H1 (cell line): ENCODE data around the gene ANP32B. TPM values are rescaled to one million over a fixed set of nuclear protein-coding genes. Genes with fewer than 3 reads are reported as not detected.

ENCODE experiments used
- CTCF ChIA-PET: fragments of 300-600 bp; sonication (Branson Sonifier 250); formaldehyde crosslinking; loops from one replicate; lab custom pipeline; 2021; ENCODE audit not compliant: partially characterized antibody; lab: Charles Lee
- POLR2A ChIA-PET: fragments of 300-600 bp; sonication (Branson Sonifier 250); formaldehyde crosslinking; loops from one replicate; lab custom pipeline; 2021; ENCODE audit warnings: inconsistent platforms; ENCODE audit not compliant: partially characterized antibody; lab: Charles Lee
- DNase-seq, 2 experiments: peaks; one replicate each; pipeline versions ENCODE4 v3.0.0 to v3.0.0-alpha.2; 2010 to 2022; ENCODE audit warnings: low spot score in 2 of 2, low read depth in 1 of 2, mixed read lengths in 1 of 2
- FAIRE-seq: peaks from 2 replicates; lab custom pipeline; 2011; peaks lifted over from hg19 to GRCh38; lab: Jason Lieb, UNC
- H2AFZ ChIP-seq: 2 replicates; pipeline ENCODE4 v1.8.1; 2012; ENCODE audit warnings: low read length, inconsistent platforms
- H2AK5ac ChIP-seq: 2 replicates; pipeline ENCODE4 v1.6.1; 2013; ENCODE audit warnings: low read depth, low read length
- H2BK120ac ChIP-seq: replicated peaks from 2 replicates; pipeline ENCODE3; 2013; ENCODE audit warnings: low read depth, low read length, inconsistent platforms
- H2BK12ac ChIP-seq: 2 replicates; pipeline ENCODE4 v1.6.1; 2013; ENCODE audit warnings: low read depth, low read length
- H2BK15ac ChIP-seq: 2 replicates; pipeline ENCODE4 v1.6.1; 2013; ENCODE audit warnings: low read length
- H2BK20ac ChIP-seq: 2 replicates; pipeline ENCODE4 v1.6.1; 2013; ENCODE audit warnings: low read length
- H2BK5ac ChIP-seq: 2 replicates; pipeline ENCODE4 v1.6.1; 2013; ENCODE audit warnings: low read depth, low read length
- H3K14ac ChIP-seq: 2 replicates; pipeline ENCODE4 v1.6.1; 2013; ENCODE audit warnings: inconsistent platforms; ENCODE audit not compliant: insufficient read length
- H3K18ac ChIP-seq: 2 replicates; pipeline ENCODE4 v1.6.1; 2013; ENCODE audit warnings: low read length; ENCODE audit errors: extremely low read depth
- H3K23ac ChIP-seq: 2 replicates; pipeline ENCODE4 v1.6.1; 2013; ENCODE audit warnings: inconsistent platforms; ENCODE audit not compliant: insufficient read length
- H3K23me2 ChIP-seq: 2 replicates; pipeline ENCODE4 v1.6.1; 2013; ENCODE audit warnings: low read depth, low read length
- H3K27ac ChIP-seq: 2 replicates; pipeline ENCODE4 v1.6.1; 2011; ENCODE audit warnings: low read depth, low read length, inconsistent platforms
- H3K27me3 ChIP-seq, 4 experiments: replicated peaks in 1 of 4; 1 replicate in 1 of 4; 2 replicates in 3 of 4; pipeline versions ENCODE4 v1.6.1 to v1.8.1; 2011 to 2013; ENCODE audit warnings: low read length in 3 of 4, mild to moderate bottlenecking in 3 of 4, inconsistent platforms in 2 of 4, mixed read lengths in 2 of 4, moderate library complexity in 1 of 4; ENCODE audit not compliant: control insufficient read depth in 3 of 4, insufficient read depth in 3 of 4; ENCODE audit errors: extremely low read depth in 1 of 4
- H3K36me3 ChIP-seq, 4 experiments: 2 replicates each; pipeline versions ENCODE4 v1.6.1 to v1.8.1; 2011 to 2013; ENCODE audit warnings: mild to moderate bottlenecking in 4 of 4, low read length in 3 of 4, moderate library complexity in 2 of 4, control low read depth in 1 of 4, inconsistent platforms in 1 of 4; ENCODE audit not compliant: insufficient read depth in 4 of 4, control insufficient read depth in 2 of 4
- H3K4ac ChIP-seq: replicated peaks from 2 replicates; pipeline ENCODE3; 2013; ENCODE audit warnings: low read length, low read depth, mixed read lengths, inconsistent platforms; ENCODE audit not compliant: insufficient read length
- H3K4me1 ChIP-seq, 4 experiments: replicated peaks in 1 of 4; 1 replicate in 1 of 4; 2 replicates in 3 of 4; pipeline versions ENCODE4 v1.6.1 to v1.8.1; 2011 to 2013; ENCODE audit warnings: low read length in 3 of 4, inconsistent platforms in 2 of 4, mixed read lengths in 1 of 4; ENCODE audit not compliant: insufficient read depth in 4 of 4, control insufficient read depth in 3 of 4
- H3K4me2 ChIP-seq, 2 experiments: 2 replicates each; pipeline versions ENCODE4 v1.6.1 to v1.8.1; 2011 to 2013; ENCODE audit warnings: low read depth in 2 of 2, low read length in 2 of 2, control low read depth in 1 of 2, inconsistent platforms in 1 of 2, mild to moderate bottlenecking in 1 of 2; ENCODE audit not compliant: insufficient read depth in 1 of 2
- H3K4me3 ChIP-seq, 4 experiments: fragments of 200-600, 300-600 bp in 1 of 4; sonication (generic), shearing (Covaris generic), sonication (Bioruptor Twin) in 1 of 4; 2 replicates each; pipeline versions ENCODE4 v1.5.1 to v1.8.1; 2011 to 2016; ENCODE audit warnings: low read length in 4 of 4, low read depth in 3 of 4, control low read depth in 2 of 4, inconsistent platforms in 2 of 4, mild to moderate bottlenecking in 2 of 4, mixed read lengths in 1 of 4, moderate library complexity in 1 of 4; ENCODE audit not compliant: insufficient read depth in 2 of 4; ENCODE audit errors: extremely low read depth in 1 of 4
- H3K56ac ChIP-seq: replicated peaks from 2 replicates; pipeline ENCODE3; 2013; ENCODE audit warnings: low read depth, mild to moderate bottlenecking, mixed read lengths, low read length, inconsistent platforms; ENCODE audit not compliant: insufficient read length
- H3K79me1 ChIP-seq: 2 replicates; pipeline ENCODE4 v1.6.1; 2013; ENCODE audit warnings: low read depth, low read length, control low read depth
- H3K79me2 ChIP-seq, 2 experiments: 2 replicates each; pipeline versions ENCODE4 v1.6.1 to v1.8.1; 2012 to 2013; ENCODE audit warnings: low read length in 2 of 2, mild to moderate bottlenecking in 2 of 2, inconsistent platforms in 1 of 2; ENCODE audit not compliant: insufficient read depth in 2 of 2, control insufficient read depth in 1 of 2
- H3K9ac ChIP-seq, 4 experiments: replicated peaks in 1 of 4; 1 replicate in 1 of 4; 2 replicates in 3 of 4; pipeline versions ENCODE4 v1.6.1 to v1.8.1; 2011 to 2013; ENCODE audit warnings: low read depth in 3 of 4, low read length in 3 of 4, control low read depth in 2 of 4, mild to moderate bottlenecking in 2 of 4, moderate library complexity in 2 of 4, inconsistent platforms in 1 of 4; ENCODE audit errors: extremely low read depth in 1 of 4
- H3K9me3 ChIP-seq, 2 experiments: 2 replicates each; pipeline versions ENCODE4 v1.6.1 to v1.8.1; 2012 to 2013; ENCODE audit warnings: mild to moderate bottlenecking in 2 of 2, moderate library complexity in 2 of 2, control low read depth in 1 of 2, inconsistent platforms in 1 of 2, low read depth in 1 of 2, low read length in 1 of 2, mixed read lengths in 1 of 2; ENCODE audit not compliant: insufficient read depth in 2 of 2
- H4K20me1 ChIP-seq, 2 experiments: replicated peaks in 1 of 2; 2 replicates each; pipeline versions ENCODE3 to v1.8.1; 2011 to 2013; ENCODE audit warnings: inconsistent platforms in 2 of 2, low read length in 2 of 2, mild to moderate bottlenecking in 1 of 2; ENCODE audit not compliant: insufficient read depth in 2 of 2, control insufficient read depth in 1 of 2
- H4K5ac ChIP-seq: 2 replicates; pipeline ENCODE4 v1.6.1; 2013; ENCODE audit warnings: low read length, low read depth, mixed read lengths, inconsistent platforms; ENCODE audit not compliant: insufficient read length
- H4K8ac ChIP-seq: 2 replicates; pipeline ENCODE4 v1.8.0; 2013; ENCODE audit warnings: mild to moderate bottlenecking, moderate library complexity, low read length, inconsistent platforms; ENCODE audit not compliant: insufficient read depth; ENCODE audit errors: extremely low read depth
- H4K91ac ChIP-seq: replicated peaks from 2 replicates; pipeline ENCODE3; 2013; ENCODE audit warnings: low read length, mixed read lengths, inconsistent platforms; ENCODE audit not compliant: insufficient read length
- EZH2 ChIP-seq: fragments of 200-600 bp; sonication (generic); IDR thresholded peaks from 2 replicates; pipeline ENCODE4 v1.7.1; 2012; ENCODE audit warnings: low read depth, mild to moderate bottlenecking, moderate library complexity, low read length, inconsistent platforms; ENCODE audit not compliant: severe bottlenecking
- HDAC6 ChIP-seq: IDR thresholded peaks from one replicate; pipeline ENCODE4 v1.7.1; 2012; ENCODE audit warnings: low read depth, mild to moderate bottlenecking, inconsistent platforms, low read length, moderate library complexity
- POLR2AphosphoS5 ChIP-seq: IDR thresholded peaks from 2 replicates; pipeline ENCODE4 v1.6.1; 2011; ENCODE audit warnings: low read depth, low read length
- TAF7 ChIP-seq: optimal IDR thresholded peaks from 2 replicates; pipeline ENCODE3; 2011; ENCODE audit warnings: low read depth, mild to moderate bottlenecking, inconsistent platforms, low read length, moderate library complexity, borderline replicate concordance
- TBP ChIP-seq: IDR thresholded peaks from 2 replicates; pipeline ENCODE4 v1.6.1; 2011; ENCODE audit warnings: low read depth, low read length, improper control_type of control experiment
- TEAD4 ChIP-seq: IDR thresholded peaks from 2 replicates; pipeline ENCODE4 v1.6.1; 2012; ENCODE audit warnings: low read depth, low read length, inconsistent platforms, mixed read lengths
- WGBS, 2 experiments: shearing (Covaris generic) in 1 of 2; methylation state at CpG; one replicate each; pipeline versions ENCODE4 v1.1.6 to v1.1.7; 2013 to 2015; ENCODE audit warnings: low lambda C conversion rate in 2 of 2, mixed read lengths in 2 of 2, inconsistent platforms in 1 of 2, low coverage in 1 of 2, missing lambda C conversion rate in 1 of 2; ENCODE audit not compliant: insufficient replicate concordance in 2 of 2, insufficient coverage in 1 of 2, insufficient read length in 1 of 2; ENCODE audit errors: extremely low coverage in 1 of 2, missing lambda C conversion rate in 1 of 2; 5-methylcytosine and 5-hydroxymethylcytosine counted together
- polyA plus RNA-seq, 7 experiments: library from polyadenylated mRNA; depleted of rRNA in 3 of 7; stranded (reverse) in 5 of 7; unstranded in 2 of 7; fragments of >200 nt in 5 of 7; fragments of 200-250 nt in 2 of 7; gene quantifications; 1 replicate in 5 of 7; 2 replicates in 1 of 7; 4 replicates in 1 of 7; pipeline versions ENCODE4 v1.2.1 to v1.2.3, GENCODE V29; 2011 to 2013; ENCODE audit warnings: missing spikeins in 2 of 7, mixed read lengths in 2 of 7
- total RNA-seq: library from RNA; stranded (reverse); fragmentation: NEBNext Ultra II Directional; extraction: Animal tissue kit (Norgen Biotek cat#: 25700); gene quantifications from 2 replicates; pipeline ENCODE4 v1.2.1, GENCODE V29; 2021
- TF ChIP-seq, protein P1 (sequence below), 3 experiments: IDR thresholded peaks; 1 replicate in 2 of 3; 2 replicates in 1 of 3; pipeline versions ENCODE4 v1.5.1 to v1.6.1; 2011; ENCODE audit warnings: low read length in 3 of 3, mild to moderate bottlenecking in 3 of 3, inconsistent platforms in 2 of 3, low read depth in 1 of 3, moderate library complexity in 1 of 3; ENCODE audit not compliant: insufficient read depth in 1 of 3; ENCODE audit errors: control extremely low read depth in 1 of 3
- TF ChIP-seq, protein P2 (sequence below): IDR thresholded peaks from 2 replicates; pipeline ENCODE4 v1.6.1; 2012; ENCODE audit warnings: low read length, inconsistent platforms
- TF ChIP-seq, protein P3 (sequence below): IDR thresholded peaks from 2 replicates; pipeline ENCODE4 v1.6.1; 2012; ENCODE audit warnings: inconsistent platforms

Gene ANP32B
- total and polyA plus RNA-seq, 2 of the 8 experiments (the other 6 are each of a cell fraction or from before 2014, with no cell fraction given), result 7.6 to 88.1 TPM

DNA sequence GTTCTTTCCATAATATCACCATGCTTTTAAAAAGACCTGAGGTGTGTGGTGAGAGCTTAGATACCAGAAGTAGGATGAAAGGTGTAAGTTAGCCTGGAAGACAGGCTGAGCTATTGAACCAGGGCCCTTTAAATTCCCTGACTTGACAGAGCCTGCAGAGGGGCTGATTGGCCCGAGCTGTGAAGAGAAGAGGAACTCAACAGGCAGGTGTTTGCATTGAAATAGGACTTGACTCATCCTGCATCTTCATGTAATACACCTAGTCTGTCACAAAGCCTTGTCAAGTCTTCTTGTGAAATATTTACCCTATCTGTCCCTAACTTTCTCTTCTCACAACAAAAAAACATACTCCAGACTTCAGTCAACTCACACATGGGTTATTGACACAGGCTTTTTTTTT is 16.6 kb upstream of the ANP32B start:
- Histone ChIP-seq H3K79me2 (no peaks in the 10 kb centered on the region), H4K5ac (no peak overlapping the region), H3K36me3 (no peaks in the 10 kb centered on the region), H3K4me3 (no peak overlapping the region), H2BK120ac (no peak overlapping the region), H2BK20ac (no peak overlapping the region), H4K20me1 (no peaks in the 10 kb centered on the region), H3K4ac (no peak overlapping the region), H4K91ac (no peak overlapping the region), H3K23me2 (no peaks in the 10 kb centered on the region), H3K4me2 (no peak overlapping the region), H2BK15ac (no peak overlapping the region), H3K9ac (no peak overlapping the region), H3K4me1 (no peaks in the 10 kb centered on the region), H3K23ac (no peak overlapping the region), H3K18ac (no peak overlapping the region), H3K79me1 (no peaks in the 10 kb centered on the region), H2BK12ac (no peak overlapping the region), H2BK5ac (no peak overlapping the region), H3K27ac (no peak overlapping the region), H3K27me3 (peaks cover 0 to 7% (median 3%) of the 10 kb centered on the region in 4 experiments; a peak in 4 of 7 replicates), H3K9me3 (no peaks in the 10 kb centered on the region), H2AK5ac (no peak overlapping the region), H3K14ac (no peak overlapping the region), H4K8ac (no peak overlapping the region), H3K56ac (no peak overlapping the region), H2AFZ (no peak overlapping the region)
- 29% methylated on average over 1 of the region's 1 CpG; no CpG with 5 or more reads in 1 of the 2 experiments for WGBS, 2 experiments
- CTCF ChIA-PET, result interaction anchor here (0.7 kb wide), 1 partner anchor 21 kb away, joined by 4 read pairs; no protein-coding TSS in a partner anchor
- FAIRE-seq, result no peak
- no peak for DNase-seq
- POLR2A ChIA-PET, result interaction anchor here (0.6 kb wide), 1 partner anchor 44 kb away, joined by 3 read pairs; the partner anchor contains the start of gene TRMO
- TF ChIP-seq, protein P1, sequence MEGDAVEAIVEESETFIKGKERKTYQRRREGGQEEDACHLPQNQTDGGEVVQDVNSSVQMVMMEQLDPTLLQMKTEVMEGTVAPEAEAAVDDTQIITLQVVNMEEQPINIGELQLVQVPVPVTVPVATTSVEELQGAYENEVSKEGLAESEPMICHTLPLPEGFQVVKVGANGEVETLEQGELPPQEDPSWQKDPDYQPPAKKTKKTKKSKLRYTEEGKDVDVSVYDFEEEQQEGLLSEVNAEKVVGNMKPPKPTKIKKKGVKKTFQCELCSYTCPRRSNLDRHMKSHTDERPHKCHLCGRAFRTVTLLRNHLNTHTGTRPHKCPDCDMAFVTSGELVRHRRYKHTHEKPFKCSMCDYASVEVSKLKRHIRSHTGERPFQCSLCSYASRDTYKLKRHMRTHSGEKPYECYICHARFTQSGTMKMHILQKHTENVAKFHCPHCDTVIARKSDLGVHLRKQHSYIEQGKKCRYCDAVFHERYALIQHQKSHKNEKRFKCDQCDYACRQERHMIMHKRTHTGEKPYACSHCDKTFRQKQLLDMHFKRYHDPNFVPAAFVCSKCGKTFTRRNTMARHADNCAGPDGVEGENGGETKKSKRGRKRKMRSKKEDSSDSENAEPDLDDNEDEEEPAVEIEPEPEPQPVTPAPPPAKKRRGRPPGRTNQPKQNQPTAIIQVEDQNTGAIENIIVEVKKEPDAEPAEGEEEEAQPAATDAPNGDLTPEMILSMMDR (IDR thresholded peaks at IDR 0.05; ENCODE audit: control extremely low read depth in 1 of 3, insufficient read depth in 1 of 3, low read depth in 1 of 3, low read length in 3 of 3), result no peak
- TF ChIP-seq HDAC6 (no peak), TBP (no peak), POLR2AphosphoS5 (no peak), TAF7 (no peak), EZH2 (no peak), TEAD4 (no peak)
- TF ChIP-seq, protein P2, sequence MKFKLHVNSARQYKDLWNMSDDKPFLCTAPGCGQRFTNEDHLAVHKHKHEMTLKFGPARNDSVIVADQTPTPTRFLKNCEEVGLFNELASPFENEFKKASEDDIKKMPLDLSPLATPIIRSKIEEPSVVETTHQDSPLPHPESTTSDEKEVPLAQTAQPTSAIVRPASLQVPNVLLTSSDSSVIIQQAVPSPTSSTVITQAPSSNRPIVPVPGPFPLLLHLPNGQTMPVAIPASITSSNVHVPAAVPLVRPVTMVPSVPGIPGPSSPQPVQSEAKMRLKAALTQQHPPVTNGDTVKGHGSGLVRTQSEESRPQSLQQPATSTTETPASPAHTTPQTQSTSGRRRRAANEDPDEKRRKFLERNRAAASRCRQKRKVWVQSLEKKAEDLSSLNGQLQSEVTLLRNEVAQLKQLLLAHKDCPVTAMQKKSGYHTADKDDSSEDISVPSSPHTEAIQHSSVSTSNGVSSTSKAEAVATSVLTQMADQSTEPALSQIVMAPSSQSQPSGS, result no peak
- TF ChIP-seq, protein P3, sequence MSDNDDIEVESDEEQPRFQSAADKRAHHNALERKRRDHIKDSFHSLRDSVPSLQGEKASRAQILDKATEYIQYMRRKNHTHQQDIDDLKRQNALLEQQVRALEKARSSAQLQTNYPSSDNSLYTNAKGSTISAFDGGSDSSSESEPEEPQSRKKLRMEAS, result no peak
